ENCODE measurements around the gene PHKG2. TPM values are rescaled to one million over a fixed set of nuclear protein-coding genes. Genes with fewer than 3 reads are reported as not detected.
"Not testable (repeated sequence)": the region's sequence is repeated elsewhere in the genome, so short reads cannot be mapped to it uniquely, and the experiment has no call there.

The PHKG2 gene
- total RNA-seq, result 20.9 and 21.2 TPM in 2 replicates

GRCh38 chr16:30747799-30748633 is at the start of gene PHKG2:
PHKG2 (plus strand) TSS chr16:30748425; CDS start chr16:30748821, 396 bp downstream.
- DNase-seq (ENCODE audit: low read depth, low spot score), result peak; percentile 97

GRCh38 chr16:30698816-30699614 is 49.2 kb upstream of the PHKG2 start, which contains the start of gene SRCAP:
SRCAP (plus strand) TSS chr16:30699171; CDS start chr16:30700825, 1,654 bp downstream.
- peak; percentile 55 for DNase-seq (ENCODE audit: low read depth, low spot score)

- no peak for DNase-seq (ENCODE audit: low read depth, low spot score)
Observed at GRCh38 chr16:30699615-30700099, 48.6 kb upstream of the PHKG2 start.

- no peak for DNase-seq (ENCODE audit: low read depth, low spot score)
Observed at GRCh38 chr16:30700491-30700890, 47.7 kb upstream of the PHKG2 start.

GRCh38 chr16:30700971-30701370 is 47.3 kb upstream of the PHKG2 start:
- DNase-seq (ENCODE audit: low read depth, low spot score), result no peak

GRCh38 chr16:30703071-30703470 is 45.2 kb upstream of the PHKG2 start:
- DNase-seq (ENCODE audit: low read depth, low spot score), result not testable (repeated sequence)

- DNase-seq (ENCODE audit: low read depth, low spot score), result no peak
Observed at GRCh38 chr16:30703971-30704370, 44.3 kb upstream of the PHKG2 start.

GRCh38 chr16:30706046-30706445 is 42.2 kb upstream of the PHKG2 start:
- DNase-seq (ENCODE audit: low read depth, low spot score), result no peak

GRCh38 chr16:30710971-30711370 is 37.3 kb upstream of the PHKG2 start:
- no peak for DNase-seq (ENCODE audit: low read depth, low spot score)

GRCh38 chr16:30711712-30712111 is 36.5 kb upstream of the PHKG2 start:
- DNase-seq (ENCODE audit: low read depth, low spot score), result no peak

GRCh38 chr16:30715750-30716445 is 32.3 kb upstream of the PHKG2 start:
- DNase-seq (ENCODE audit: low read depth, low spot score), result no peak

- no peak for DNase-seq (ENCODE audit: low read depth, low spot score)
Observed at GRCh38 chr16:30720086-30720485, 28.1 kb upstream of the PHKG2 start.

GRCh38 chr16:30720694-30721093 is 27.5 kb upstream of the PHKG2 start:
- no peak for DNase-seq (ENCODE audit: low read depth, low spot score)

- DNase-seq (ENCODE audit: low read depth, low spot score), result no peak
Observed at GRCh38 chr16:30721167-30721566, 27.1 kb upstream of the PHKG2 start.

GRCh38 chr16:30721606-30722005 is 26.6 kb upstream of the PHKG2 start:
- no peak for DNase-seq (ENCODE audit: low read depth, low spot score)

- DNase-seq (ENCODE audit: low read depth, low spot score), result no peak
Observed at GRCh38 chr16:30722443-30722842, 25.8 kb upstream of the PHKG2 start.

GRCh38 chr16:30722916-30723315 is 25.3 kb upstream of the PHKG2 start:
- DNase-seq (ENCODE audit: low read depth, low spot score), result no peak

GRCh38 chr16:30723725-30724355 is 24.4 kb upstream of the PHKG2 start:
- DNase-seq (ENCODE audit: low read depth, low spot score), result no peak

GRCh38 chr16:30724641-30725417 is 23.4 kb upstream of the PHKG2 start:
- no peak for DNase-seq (ENCODE audit: low read depth, low spot score)

- DNase-seq (ENCODE audit: low read depth, low spot score), result no peak
Observed at GRCh38 chr16:30725418-30725792, 22.8 kb upstream of the PHKG2 start.
